ENCODE results near the gene PLXNA4.
"Not testable (repeated sequence)": the region's sequence is repeated elsewhere in the genome, so short reads cannot be mapped to it uniquely, and the experiment has no call there.

Gene PLXNA4

DNA sequence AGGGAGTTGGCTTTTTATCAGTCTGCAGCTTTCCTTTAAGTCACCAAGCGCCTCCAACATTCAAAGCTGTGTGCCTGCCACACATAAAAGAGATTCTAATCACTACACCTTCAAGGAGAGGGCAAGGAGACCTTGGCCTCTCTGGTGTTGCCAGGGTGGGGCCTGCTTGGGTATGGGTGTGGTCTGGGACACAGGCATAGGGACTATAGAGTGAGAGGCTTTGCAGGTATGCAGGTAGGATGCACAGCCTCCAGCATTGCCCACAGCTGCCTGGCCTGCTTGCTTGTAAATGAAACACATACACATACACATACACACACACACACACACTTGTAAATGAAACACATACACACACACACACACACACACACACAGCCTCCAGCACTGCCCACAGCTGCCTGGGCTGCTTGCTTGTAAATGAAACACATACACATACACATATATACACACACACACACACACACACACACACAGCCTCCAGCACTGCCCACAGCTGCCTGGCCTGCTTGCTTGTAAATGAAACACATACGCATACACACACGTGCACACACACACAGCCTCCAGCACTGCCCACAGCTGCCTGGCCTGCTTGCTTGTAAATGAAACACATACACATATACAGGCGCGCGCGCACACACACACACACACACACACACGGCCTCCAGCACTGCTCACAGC lies 397.7 kb downstream of the PLXNA4 start:
- DNase-seq (ENCODE audit: low spot score), result not testable (repeated sequence)

DNA sequence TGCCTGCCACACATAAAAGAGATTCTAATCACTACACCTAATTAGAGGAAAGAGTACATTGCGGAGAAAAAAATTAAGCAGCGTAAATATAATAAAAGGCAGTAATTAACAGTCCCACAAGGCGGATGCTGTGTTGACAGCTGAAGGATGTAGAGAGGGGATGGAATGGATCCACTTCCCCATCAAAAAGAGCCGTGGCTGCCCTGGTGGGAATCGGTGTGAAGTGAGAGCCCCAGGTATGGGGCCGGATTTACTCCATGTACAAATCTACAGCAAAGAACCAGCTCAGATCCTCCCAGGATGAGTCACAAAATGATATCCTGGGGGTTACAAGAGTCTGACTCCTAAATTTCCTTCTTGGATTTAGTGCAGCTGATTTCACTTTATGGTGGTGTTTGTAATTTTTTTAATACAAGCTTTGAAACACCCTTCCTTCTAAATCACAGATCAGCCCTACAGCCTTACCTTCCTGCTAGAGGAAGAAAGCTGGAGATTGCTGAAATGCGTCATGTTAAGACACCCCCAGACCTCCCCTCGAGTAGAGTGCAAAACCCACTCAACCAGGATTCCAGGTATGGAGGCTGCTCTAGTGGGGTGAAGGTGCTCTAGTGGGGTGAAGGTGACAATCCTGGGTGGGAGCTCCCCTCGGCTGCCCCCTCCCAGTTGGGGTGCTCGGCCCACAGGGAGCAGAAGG lies 398.4 kb downstream of the PLXNA4 start:
- no peak for DNase-seq (ENCODE audit: low spot score)

DNA sequence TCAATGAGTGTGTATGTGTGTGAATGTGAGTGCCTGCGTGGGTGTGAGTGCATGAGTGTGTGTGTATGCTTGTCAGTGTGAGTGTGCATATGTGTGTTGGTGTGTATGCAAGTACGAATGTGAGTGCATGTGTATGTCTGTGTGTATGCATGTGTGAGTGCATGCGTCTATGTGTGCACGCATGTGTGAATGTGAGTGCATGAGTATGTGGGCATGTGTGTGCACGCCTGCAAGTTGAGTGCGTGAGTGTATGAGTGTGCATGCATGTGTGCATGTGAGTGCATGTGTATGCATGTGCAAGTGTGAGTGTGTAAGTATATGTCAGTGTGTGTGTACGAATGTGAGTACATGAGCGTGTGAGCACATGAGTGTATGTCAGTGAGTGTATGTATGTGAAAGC lies 399.6 kb downstream of the PLXNA4 start:
- no peak for DNase-seq (ENCODE audit: low spot score)

DNA sequence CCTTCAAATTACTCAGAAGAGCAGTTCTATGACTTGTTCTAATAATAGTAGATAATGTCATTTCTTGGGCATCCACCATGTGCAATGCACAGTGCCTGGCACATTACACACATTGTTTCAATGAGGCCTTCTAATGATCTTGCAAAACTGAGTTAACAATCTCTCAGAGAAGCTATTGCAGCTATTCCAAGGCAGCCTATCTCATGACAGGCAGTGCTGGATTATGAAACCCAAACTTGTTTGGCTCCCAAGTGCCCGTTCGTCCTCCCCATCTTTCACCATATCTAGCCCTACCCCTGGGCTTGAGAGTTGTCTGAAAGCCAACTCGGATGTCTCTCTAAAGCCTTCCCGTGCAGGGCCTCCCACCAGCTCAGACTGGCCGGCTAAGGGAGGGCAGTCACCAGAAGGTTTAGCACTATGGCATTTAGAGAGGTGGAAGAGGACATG lies 405.1 kb downstream of the PLXNA4 start:
- DNase-seq (ENCODE audit: low spot score), result no peak

DNA sequence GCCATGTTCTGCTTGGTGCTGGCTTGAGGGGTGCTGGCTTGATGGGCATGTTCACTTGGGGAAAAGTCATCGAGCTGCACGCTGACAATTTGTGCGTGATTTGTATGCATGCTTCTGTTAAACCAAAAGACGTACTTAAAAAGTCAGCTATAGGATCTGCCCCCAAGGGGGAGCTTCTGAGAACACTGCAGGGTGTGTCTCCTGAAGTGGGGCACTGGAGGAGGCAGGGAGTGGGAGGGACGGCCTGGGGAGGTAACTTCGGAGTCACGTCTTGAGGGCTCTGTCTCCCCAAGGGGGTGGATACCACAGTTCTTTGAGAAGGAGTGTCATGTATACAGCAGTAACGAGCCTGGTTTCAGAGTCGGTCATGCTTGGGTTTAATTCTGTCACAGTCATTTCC lies 406.5 kb downstream of the PLXNA4 start:
- DNase-seq (ENCODE audit: low spot score), result no peak

DNA sequence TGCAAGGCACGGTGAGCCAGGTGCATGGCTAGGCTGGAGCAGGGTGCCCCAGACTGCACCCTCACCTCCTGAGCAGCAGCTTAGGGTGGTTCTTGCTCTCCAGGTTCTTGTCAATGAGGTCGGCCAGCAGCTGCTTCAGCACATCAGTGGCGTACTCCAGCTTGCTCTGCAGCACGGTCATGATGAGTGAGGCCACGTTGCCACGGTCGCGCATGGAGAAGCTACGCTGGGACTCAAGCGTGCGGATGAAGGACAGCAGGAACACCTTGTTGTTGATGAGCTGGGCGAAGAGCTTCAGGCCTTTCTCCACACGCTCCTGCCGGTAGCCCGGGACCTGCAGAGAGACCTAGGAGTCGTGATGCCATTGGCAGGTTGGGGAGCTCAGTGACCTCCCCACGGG lies 408.0 kb downstream of the PLXNA4 start:
- DNase-seq (ENCODE audit: low spot score), result no peak

DNA sequence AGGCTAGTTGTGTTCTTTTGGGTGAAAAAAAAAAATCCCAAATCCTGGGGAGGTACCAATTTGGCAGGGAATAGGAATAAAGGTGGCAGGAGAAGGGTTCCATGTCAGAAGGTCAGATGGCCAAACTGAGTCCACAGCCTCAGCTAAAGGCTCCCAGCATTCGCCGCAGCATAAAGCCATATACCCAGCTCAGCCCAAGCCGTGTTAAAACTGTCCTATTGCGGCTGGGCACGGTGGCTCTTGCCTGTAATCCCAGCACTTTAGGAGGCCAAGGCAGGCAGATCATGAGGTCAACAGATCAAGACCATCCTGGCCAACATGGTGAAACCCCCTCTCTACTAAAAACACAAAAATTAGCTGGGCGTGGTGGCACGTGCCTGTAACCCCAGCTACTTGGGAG lies 410.6 kb downstream of the PLXNA4 start:
- not testable (repeated sequence) for DNase-seq (ENCODE audit: low spot score)

DNA sequence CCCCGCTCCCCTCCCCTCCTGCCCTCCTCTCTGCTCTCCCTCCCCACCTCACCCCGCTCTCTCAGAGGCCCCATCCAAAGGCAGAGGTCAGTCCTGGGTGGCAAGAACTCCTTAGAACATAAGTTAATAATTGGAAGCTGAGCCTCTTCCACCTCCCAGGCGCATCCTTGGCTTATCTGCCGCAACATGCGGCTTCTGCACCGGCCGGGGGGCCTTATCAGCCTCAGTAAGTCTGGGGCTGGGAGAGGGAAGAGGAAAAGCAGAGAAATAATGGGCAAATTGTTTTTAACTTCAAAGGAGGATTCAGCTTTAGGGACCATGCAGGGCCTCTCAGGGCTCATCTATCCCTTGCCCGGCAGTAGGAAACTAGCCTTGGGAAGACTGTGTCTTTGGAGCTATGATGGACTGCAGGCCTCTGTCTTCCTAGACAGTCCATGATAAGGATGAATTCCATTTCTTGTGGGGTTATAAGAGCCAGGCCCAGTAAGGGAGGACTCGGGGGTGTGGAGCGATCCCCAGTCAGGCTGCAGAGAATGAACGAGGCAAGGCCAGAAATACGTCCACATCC lies 411.6 kb downstream of the PLXNA4 start:
- DNase-seq (ENCODE audit: low spot score), result no peak

DNA sequence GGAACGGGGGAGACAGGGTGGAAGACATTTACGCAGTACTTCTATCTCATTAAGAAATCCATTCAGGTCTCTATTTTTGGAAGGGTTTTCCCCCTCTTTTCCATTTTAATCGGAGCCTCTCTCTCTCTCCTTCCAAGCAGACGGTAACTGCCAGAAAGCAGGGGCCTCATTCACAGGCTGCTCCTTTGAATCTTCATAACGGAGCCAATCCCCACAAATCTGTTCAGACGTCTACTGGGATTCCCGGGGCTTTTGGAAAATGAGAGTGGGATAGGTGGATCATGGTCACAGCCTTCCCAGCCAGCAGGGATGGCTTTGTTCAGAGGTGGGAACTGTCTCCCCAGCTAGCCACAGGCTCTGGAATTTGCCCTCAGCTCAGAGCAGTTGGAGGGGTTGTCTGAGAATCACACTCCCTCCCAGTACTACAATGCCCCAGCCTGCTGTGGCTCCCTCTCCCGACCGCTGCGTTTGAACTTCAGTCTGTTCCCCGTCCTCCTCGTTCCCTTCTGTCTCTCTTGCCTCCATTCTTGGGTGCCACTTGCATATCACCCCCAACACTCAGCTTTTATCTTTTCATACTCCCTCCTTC lies 413.6 kb downstream of the PLXNA4 start:
- DNase-seq (ENCODE audit: low spot score), result no peak

DNA sequence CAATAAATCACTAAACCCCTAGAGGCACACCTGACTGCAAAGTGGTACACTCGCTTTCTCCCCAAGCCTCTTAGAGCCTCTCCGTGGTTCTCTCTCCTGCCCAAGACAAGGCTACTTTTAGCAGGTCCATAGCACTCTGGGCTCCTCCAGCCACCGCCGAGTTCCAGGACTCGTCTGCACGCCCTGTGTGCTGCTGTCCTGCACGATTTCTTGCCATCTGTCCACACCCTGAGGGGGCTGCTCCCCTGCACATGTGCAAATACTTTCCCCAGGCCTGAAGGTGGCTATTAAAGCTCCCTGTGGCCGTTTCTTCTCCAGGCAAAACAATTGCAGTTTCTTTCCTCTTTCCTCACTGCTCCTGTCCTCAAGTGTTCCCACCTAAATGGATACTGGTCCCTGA lies 414.3 kb downstream of the PLXNA4 start:
- DNase-seq (ENCODE audit: low spot score), result no peak

DNA sequence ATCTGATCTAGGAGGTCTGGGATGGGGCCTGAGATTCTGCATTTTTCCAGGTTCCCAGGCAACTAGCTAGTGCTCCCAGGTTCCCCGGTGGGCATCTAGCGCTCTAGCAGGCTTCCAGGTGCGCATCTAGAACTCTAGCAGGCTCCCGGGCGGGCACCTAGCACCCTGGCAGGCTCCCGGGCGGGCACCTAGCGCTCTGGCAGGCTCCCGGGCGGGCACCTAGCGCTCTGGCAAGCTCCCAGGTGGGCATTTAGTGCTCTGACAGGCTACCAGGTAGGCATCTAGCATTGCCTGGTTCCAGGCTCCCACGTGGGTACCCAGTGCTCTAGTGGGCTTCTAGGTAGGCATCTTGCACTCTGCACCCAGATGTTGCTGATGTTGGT lies 414.7 kb downstream of the PLXNA4 start:
- DNase-seq (ENCODE audit: low spot score), result no peak

DNA sequence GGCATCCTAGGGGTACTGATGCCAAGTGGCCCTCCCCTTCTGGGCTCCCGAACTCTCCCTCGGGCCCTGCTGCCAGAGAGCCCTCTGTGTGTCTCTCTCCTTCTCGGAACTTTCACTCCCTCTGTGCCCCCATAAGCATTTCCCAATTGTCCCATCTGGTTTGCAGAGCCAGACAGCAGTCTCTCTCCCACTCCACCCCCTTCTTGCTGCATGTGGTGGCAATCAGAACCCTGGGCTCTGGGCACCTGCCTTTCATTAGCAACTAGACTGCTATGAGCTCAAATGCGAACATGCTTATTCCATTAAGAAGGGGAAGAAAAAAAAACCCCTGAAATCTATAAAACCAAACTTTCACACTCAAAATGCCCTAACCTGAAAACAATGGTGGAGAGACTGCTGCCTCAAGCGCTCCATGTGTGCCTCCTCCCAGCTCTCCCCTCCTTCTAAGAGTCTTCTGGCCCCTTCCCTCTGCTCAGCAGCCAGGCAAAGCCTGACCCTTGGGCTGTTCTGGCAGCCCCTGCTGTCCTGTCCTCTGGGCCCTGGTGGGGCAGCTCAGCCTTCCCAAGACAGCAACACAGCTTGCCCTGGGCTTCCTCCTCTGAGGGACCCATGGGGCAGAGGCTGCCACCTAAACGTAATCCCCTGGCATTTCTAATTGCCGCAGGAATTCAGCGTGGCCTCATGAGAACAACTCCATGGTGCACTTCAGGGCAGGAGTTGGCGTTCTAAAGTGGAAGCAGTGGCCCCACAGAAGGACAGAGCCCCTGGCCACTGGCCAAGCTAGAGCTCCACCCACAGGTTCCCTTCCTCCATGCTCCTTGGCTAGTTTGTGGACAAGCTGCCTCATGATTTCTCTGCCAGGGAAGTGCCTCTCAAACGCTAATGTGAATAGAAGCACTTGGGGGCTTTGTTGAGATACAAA lies 415.4 kb downstream of the PLXNA4 start:
- no peak for DNase-seq (ENCODE audit: low spot score)

DNA sequence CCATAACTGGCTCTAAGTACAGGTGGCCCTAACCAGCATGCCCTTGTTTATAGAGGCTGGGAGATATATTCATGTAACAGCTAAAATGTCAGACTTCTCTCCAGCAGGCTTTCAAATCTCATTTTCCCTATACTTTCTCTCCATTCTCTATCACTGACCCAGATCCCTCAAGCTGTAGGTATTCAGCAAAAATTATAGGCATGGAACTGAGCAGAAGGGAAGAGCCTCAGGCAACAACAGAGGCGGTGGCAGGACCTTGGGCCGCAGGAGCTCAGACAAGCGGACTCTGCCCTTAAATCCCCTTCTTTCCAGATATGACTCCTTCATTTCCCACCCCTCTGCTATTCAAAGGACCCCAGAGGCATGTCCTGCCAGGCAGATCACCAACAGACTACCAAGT lies 417.4 kb downstream of the PLXNA4 start:
- DNase-seq (ENCODE audit: low spot score), result no peak

DNA sequence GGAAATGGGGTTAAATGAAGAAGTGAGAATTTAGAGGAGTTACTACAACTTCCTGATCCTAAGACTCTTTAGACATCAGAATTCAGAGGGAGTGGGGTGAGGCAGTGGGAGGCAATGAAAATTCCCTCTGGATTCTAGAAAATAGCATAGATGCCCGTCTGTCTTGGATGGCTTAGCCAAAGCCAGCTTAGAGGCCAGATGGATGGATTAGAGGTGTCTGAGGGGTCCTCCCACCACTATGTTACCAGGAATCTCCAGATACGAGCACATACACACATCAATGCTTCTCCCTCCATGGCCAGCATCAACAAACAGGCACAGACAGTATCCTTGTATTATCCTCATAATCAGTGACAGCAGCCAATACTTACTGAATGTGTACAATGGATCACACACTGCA lies 418.1 kb downstream of the PLXNA4 start:
- DNase-seq (ENCODE audit: low spot score), result no peak

DNA sequence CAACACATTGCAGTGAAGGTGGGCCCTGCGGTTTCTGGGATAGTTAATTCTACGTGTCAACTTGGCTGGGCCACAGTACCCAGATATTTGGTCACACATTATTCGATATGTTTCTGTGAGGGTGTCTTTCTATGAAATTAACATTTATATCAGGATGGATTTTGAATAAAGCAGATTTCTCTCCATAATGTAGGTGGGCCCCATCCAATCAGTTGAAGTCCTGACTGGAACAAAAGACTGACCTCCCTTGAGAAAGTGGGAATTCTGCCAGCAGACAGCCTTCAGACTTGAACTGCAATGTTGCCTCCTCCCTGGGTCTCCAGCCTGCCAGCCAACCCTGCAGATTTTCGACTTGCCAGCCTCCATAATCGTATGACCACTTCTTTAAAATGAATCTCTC lies 420.6 kb downstream of the PLXNA4 start:
- DNase-seq (ENCODE audit: low spot score), result no peak

DNA sequence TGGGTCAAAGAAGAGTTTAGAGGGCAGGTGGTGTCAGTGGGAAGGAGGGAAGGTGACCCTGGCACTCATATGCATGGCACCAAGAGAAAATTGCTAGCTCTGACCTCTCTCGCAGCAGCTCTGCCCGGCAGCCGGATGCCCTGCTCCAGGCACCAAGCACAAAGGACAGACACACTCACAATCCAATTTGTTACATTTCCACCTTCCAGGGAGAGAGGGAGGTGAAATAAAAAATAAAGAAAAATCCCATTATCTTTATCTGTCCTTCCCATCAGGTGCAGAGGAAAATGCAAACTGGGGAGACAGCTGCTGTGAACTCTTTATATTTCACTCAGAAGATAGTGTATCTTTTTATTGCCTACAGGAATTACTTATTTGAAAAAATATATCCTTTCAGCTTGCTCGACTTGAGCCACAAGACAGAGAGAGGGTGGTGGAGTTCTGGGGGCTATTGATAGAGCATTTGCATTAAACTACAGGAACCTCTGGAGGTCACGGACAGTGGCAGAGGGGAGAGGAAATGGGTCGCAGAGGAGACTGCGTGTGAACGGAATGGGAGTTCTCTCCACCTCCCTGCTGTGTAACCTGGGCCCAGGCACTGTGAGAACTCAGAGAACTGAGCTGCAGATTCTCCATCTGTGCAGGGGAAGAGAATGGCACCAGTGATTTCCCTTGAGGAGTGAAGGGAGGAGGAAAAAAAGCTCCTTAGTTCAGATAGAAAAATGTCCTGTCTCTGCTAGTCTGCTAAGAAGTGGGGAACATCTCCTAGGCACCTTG lies 421.4 kb downstream of the PLXNA4 start:
- no peak for DNase-seq (ENCODE audit: low spot score)

DNA sequence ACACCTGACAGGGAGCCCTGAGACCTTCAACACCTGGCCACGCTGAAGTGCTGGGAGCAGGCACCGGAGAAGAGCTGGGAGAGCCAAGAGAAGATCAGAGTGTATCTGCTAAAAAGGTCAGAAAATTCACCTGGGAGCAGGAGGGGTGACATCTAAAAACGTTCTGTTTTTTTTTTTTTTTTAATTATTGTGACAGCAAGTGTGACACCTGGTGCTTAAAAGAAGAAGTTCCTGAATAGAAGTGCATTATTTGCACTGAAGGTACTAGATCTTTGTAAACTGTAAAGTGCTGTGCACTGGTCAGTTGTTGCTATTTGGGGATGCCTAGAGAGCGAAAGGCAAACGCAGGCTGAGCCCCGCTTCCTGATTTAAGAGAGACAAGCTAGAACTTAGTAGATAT lies 422.0 kb downstream of the PLXNA4 start:
- no peak for DNase-seq (ENCODE audit: low spot score)

DNA sequence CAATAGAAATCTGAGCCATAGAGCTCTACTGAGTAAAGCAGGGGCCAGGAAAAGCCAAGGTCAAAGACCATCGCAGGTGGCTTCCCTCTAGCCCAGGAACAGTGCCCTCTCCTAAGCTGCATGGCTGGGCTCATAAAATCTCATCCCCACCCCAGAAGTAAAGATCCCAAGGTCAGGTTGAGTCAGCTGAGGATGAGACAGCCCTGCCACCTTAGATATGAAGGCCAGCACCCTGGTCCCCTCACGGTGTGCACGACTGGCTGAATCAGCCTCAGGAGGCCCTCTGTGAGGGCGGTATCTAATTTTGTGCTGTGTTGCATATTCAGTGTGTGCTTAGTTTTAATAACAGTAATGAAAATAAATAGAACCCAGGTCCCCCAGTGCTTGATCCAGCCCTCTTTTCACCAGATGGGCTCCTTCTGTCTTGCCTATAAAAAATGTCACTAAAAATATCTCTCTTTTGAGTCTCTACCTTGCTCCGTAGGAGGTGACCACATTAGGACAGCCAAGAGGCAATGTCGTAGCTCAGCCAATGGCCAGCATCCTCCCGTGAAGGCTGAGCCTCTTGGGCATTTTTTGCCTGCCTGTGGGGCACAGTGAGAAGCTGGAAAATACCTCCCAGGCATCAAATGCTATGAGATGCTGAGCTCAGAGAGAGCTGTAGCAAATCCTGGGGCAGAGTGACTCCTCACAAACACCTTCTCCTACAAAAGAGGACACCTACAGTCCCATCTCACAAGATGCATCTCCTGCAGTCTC lies 424.0 kb downstream of the PLXNA4 start:
- DNase-seq (ENCODE audit: low spot score), result no peak

DNA sequence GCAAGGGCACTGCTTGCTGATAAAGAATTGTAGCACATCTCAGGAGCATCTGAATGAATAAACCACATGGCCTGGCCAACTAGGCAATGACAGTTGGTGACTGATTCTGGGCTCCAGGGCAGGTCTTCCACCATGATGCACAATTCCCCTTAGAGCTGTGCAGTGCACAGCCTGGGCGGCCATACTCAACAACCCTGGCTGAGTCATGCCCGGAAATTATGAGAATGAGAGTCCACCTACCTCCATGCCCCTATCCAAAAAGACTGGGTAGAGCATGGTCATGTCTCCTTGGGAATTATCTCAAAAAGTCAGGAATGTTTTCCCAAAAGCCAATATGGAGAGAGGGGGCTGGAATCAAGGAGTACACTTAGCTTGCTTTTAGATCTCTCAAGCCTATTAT lies 425.6 kb downstream of the PLXNA4 start:
- no peak for DNase-seq (ENCODE audit: low spot score)

DNA sequence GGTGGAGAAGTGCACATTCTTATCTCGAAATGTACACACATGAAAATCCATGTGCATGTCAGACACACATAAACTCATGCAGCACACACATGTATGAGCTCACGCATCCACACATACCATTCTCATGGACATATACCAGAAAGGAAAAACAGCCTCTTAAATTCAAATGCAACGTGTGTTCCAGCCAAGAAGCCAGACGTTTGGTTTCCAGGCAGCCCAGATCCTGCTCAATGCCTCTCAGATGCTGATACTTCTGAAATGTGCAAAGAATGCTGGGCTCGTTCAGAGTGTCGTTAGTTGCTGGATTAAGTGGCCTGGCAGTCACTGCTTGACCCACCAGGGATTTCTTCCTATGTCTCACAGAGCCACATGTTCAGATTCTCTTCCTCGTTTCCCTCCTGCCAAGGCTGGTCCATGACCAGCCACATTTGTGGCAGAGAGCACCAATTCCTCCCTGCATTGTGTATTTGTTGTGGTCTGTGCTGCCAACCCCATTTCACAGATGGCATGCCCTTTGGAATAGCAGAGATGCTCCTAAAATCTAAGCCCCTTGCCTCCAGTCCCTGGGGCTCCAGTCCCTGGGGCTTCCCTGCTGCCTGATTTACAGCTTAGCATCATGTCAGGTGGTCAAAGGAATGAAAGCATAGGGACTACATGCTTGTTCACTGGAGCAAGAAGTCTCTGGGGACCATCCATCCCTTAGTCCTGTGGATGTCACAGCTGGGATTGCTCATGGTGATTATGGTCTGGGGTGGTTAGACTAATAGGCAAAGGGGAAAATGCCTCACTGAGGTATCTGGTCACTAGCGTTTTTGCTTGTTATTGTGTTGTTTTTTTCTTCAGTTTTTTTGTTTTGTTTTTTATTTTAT lies 426.6 kb downstream of the PLXNA4 start:
- DNase-seq (ENCODE audit: low spot score), result no peak

All from germinal center (tissue), 1 donor.